K562 (cell line): ENCODE data around the gene CAMK2B. TPM values are rescaled to one million over a fixed set of nuclear protein-coding genes. Genes with fewer than 3 reads are reported as not detected.

ENCODE experiments used
- ATAC-seq: fragments of 200-7000 bp; cut with Tn5 transposase; 3 replicates; pipeline ENCODE4 v1.9.1; 2020; ENCODE audit warnings: moderate library complexity
- BruUV-seq: library from RNA; stranded (reverse); fragments of 400-500 nt; replicated peaks from 2 replicates; lab custom pipeline; 2021; lab: Mats Ljungman, UMichigan
- CTCF ChIA-PET: fragments of 300-600 bp; formaldehyde crosslinking; extraction: SDS; loops from one replicate; lab custom pipeline; 2021; ENCODE audit warnings: low intra/inter-chr PET ratio; lab: Yijun Ruan, JAX
- POLR2A ChIA-PET: fragments of 300-600, 350-650 bp; sonication (Branson Sonifier 250); formaldehyde crosslinking; extraction: SDS; loops from one replicate; lab custom pipeline; 2021; ENCODE audit warnings: antibody characterized with exemption, inconsistent platforms; lab: Yijun Ruan, JAX
- DNase-seq, 4 experiments: peaks; one replicate each; pipeline versions ENCODE4 v3.0.0 to v3.0.0-alpha.2; 2011 to 2018; ENCODE audit warnings: low spot score in 3 of 4, mixed read lengths in 3 of 4; ENCODE audit errors: extremely low read depth in 1 of 4
- FAIRE-seq: peaks from 2 replicates; lab custom pipeline; 2011; peaks lifted over from hg19 to GRCh38; lab: Jason Lieb, UNC
- H2AFZ ChIP-seq: 2 replicates; pipeline ENCODE4 v1.6.0; 2011; ENCODE audit warnings: low read depth, low read length, control low read depth, inconsistent platforms
- H3K27ac ChIP-seq: fragments of 200-600 bp; 3 replicates; pipeline ENCODE4 v1.8.0; 2011; ENCODE audit warnings: low read depth, mild to moderate bottlenecking, control low read depth, inconsistent platforms, low read length, moderate library complexity, mixed read lengths; ENCODE audit errors: extremely low read depth
- H3K27me3 ChIP-seq, 2 experiments: fragments of 300-600 bp in 1 of 2; 2 replicates in 1 of 2; 3 replicates in 1 of 2; pipeline versions ENCODE4 v1.6.0 to v1.8.0; 2011; ENCODE audit warnings: inconsistent platforms in 2 of 2, low read length in 2 of 2, mild to moderate bottlenecking in 1 of 2, mixed read lengths in 1 of 2, moderate library complexity in 1 of 2; ENCODE audit not compliant: control insufficient read depth in 2 of 2, insufficient read depth in 2 of 2
- H3K36me3 ChIP-seq: fragments of 300-600 bp; 3 replicates; pipeline ENCODE4 v1.8.0; 2011; ENCODE audit warnings: mild to moderate bottlenecking, low read length, inconsistent platforms; ENCODE audit not compliant: control insufficient read depth, insufficient read depth
- H3K4me1 ChIP-seq, 2 experiments: fragments of 200-600 bp in 1 of 2; replicated peaks in 1 of 2; 2 replicates in 1 of 2; 3 replicates in 1 of 2; pipeline versions ENCODE4 v1.5.1 to v1.8.0; 2011; ENCODE audit warnings: inconsistent platforms in 2 of 2, low read length in 2 of 2, mild to moderate bottlenecking in 1 of 2, mixed read lengths in 1 of 2, moderate library complexity in 1 of 2; ENCODE audit not compliant: control insufficient read depth in 2 of 2, insufficient read depth in 2 of 2
- H3K4me2 ChIP-seq: 2 replicates; pipeline ENCODE4 v1.6.1; 2011; ENCODE audit warnings: low read length, control low read depth, inconsistent platforms, mixed read lengths; ENCODE audit not compliant: insufficient read depth
- H3K4me3 ChIP-seq: fragments of 200-600 bp; sonication (generic), shearing (Covaris generic); 2 replicates; pipeline ENCODE4 v1.5.1; 2016; ENCODE audit warnings: control low read depth, inconsistent platforms
- H3K79me2 ChIP-seq: fragments of 200-600 bp; 3 replicates; pipeline ENCODE4 v1.8.0; 2011; ENCODE audit warnings: low read length, inconsistent platforms; ENCODE audit not compliant: control insufficient read depth, insufficient read depth
- H3K9ac ChIP-seq, 2 experiments: 2 replicates each; pipeline versions ENCODE4 v1.6.0 to v1.6.1; 2011; ENCODE audit warnings: low read depth in 2 of 2, low read length in 2 of 2, control low read depth in 1 of 2, inconsistent platforms in 1 of 2, mild to moderate bottlenecking in 1 of 2, mixed read lengths in 1 of 2; ENCODE audit not compliant: insufficient read depth in 1 of 2
- H3K9me1 ChIP-seq: one replicate; pipeline ENCODE4 v1.6.0; 2011; ENCODE audit warnings: inconsistent platforms, mild to moderate bottlenecking, low read length, moderate library complexity; ENCODE audit not compliant: control insufficient read depth, insufficient read depth
- H3K9me3 ChIP-seq: replicated peaks from 2 replicates; pipeline ENCODE4 v1.5.1; 2011; ENCODE audit warnings: low read depth, low read length, inconsistent platforms; ENCODE audit not compliant: control insufficient read depth, insufficient read depth
- H4K20me1 ChIP-seq: replicated peaks from 2 replicates; pipeline ENCODE4 v1.6.1; 2011; ENCODE audit warnings: low read length, inconsistent platforms, mixed read lengths; ENCODE audit not compliant: control insufficient read depth, insufficient read depth
- ARID3A ChIP-seq: IDR thresholded peaks from 2 replicates; pipeline ENCODE4 v1.6.1; 2012; ENCODE audit warnings: low read depth, low read length, improper control_type of control experiment, borderline replicate concordance
- BACH1 ChIP-seq: fragments of 200-800 bp; sonication (Bioruptor generic); IDR thresholded peaks from 2 replicates; pipeline ENCODE4 v1.6.1; 2016; ENCODE audit warnings: missing genetic modification characterization, missing compliant biosample characterization
- HMG20A ChIP-seq: fragments of 450-650 bp; formaldehyde crosslinking; conservative IDR thresholded peaks from 2 replicates; pipeline ENCODE4 v1.4.0; 2020; ENCODE audit warnings: mild to moderate bottlenecking, mixed read lengths
- MXD1 ChIP-seq: fragments of 250-450 bp; sonication (Bioruptor Pico); IDR thresholded peaks from 2 replicates; pipeline ENCODE4 v1.8.0; 2021; ENCODE audit warnings: borderline replicate concordance, mild to moderate bottlenecking, moderate library complexity; ENCODE audit not compliant: poor library complexity, severe bottlenecking
- NFYB ChIP-seq: IDR thresholded peaks from 2 replicates; pipeline ENCODE4 v1.6.1; 2011; ENCODE audit warnings: mild to moderate bottlenecking, moderate library complexity; ENCODE audit not compliant: insufficient read length; ENCODE audit errors: extremely low read depth
- RAD51 ChIP-seq: fragments of 450-650 bp; IDR thresholded peaks from 2 replicates; pipeline ENCODE4 v1.7.1; 2016; ENCODE audit warnings: low read depth, mild to moderate bottlenecking, borderline replicate concordance
- SRSF1 ChIP-seq: fragments of 200-400 bp; formaldehyde crosslinking; IDR thresholded peaks from 2 replicates; pipeline ENCODE4 v1.6.1; 2017; ENCODE audit warnings: mild to moderate bottlenecking, low read depth, low read length, moderate library complexity
- USF1 ChIP-seq: sonication (generic); formaldehyde crosslinking; IDR thresholded peaks from 2 replicates; pipeline ENCODE4 v1.9.0; 2022; ENCODE audit warnings: mild to moderate bottlenecking, missing genetic modification reagents
- XRCC4 ChIP-seq: IDR thresholded peaks from one replicate; pipeline ENCODE4 v1.6.1; 2011; ENCODE audit not compliant: insufficient read depth, insufficient read length; ENCODE audit errors: extremely low read depth
- ZC3H4 ChIP-seq: sonication (generic); formaldehyde crosslinking; IDR thresholded peaks from 2 replicates; pipeline ENCODE4 v1.9.0; 2021; ENCODE audit warnings: missing genetic modification reagents, borderline replicate concordance
- ZNF263 ChIP-seq: sonication (generic); formaldehyde crosslinking; IDR thresholded peaks from 2 replicates; pipeline ENCODE4 v1.8.0; 2022; ENCODE audit warnings: mild to moderate bottlenecking, missing genetic modification reagents, borderline replicate concordance
- ZNF311 ChIP-seq: fragments of 250-450 bp; sonication (Bioruptor Pico); IDR thresholded peaks from 2 replicates; pipeline ENCODE4 v1.4.0; 2020; ENCODE audit warnings: mild to moderate bottlenecking, moderate library complexity
- WGBS: fragments of 100-300 bp; shearing (Covaris generic); methylation state at CpG from one replicate; pipeline ENCODE4 v1.1.6; 2016; ENCODE audit warnings: low coverage, mixed read lengths; ENCODE audit not compliant: insufficient coverage; ENCODE audit errors: missing lambda C conversion rate; 5-methylcytosine and 5-hydroxymethylcytosine counted together
- in situ Hi-C: fragments of 300-500 bp; cut with MboI; formaldehyde crosslinking; loops from 4 replicates; pipeline ENCODE4 v1.15.0; 2018; ENCODE audit warnings: inconsistent platforms, mixed read lengths
- intact Hi-C: fragments of 100-400 bp; cut with micrococcal nuclease; formaldehyde crosslinking; loops from 2 replicates; pipeline ENCODE4 v1.14.2; 2022
- polyA plus RNA-seq, 8 experiments: library from polyadenylated mRNA; depleted of rRNA in 4 of 8; stranded (reverse) in 5 of 8; unstranded in 3 of 8; fragments of >200 nt; fragmentation: Nextera tagmentation in 2 of 8; fragmentation: Illumina TruSeq in 1 of 8; extraction: Ambion mirVana in 2 of 8; extraction: Trizol in 1 of 8; gene quantifications; 2 replicates each; pipeline versions ENCODE4 v1.2.1 to v1.2.3, GENCODE V29; 2011 to 2014; ENCODE audit warnings: inconsistent platforms in 1 of 8, missing spikeins in 1 of 8
- total RNA-seq, 7 experiments: library from RNA; depleted of rRNA in 6 of 7; stranded (reverse); fragments of >200 nt in 6 of 7; fragmentation: Illumina TruSeq in 2 of 7; extraction: Trizol in 2 of 7; gene quantifications; 2 replicates each; pipeline versions ENCODE4 v1.2.1 to v1.2.3, GENCODE V29; 2011 to 2021; ENCODE audit warnings: low replicate concordance in 1 of 7
- TF ChIP-seq, protein P1 (sequence below): sonication (generic); formaldehyde crosslinking; IDR thresholded peaks from 2 replicates; pipeline ENCODE4 v1.8.0; 2022; ENCODE audit warnings: missing genetic modification reagents, mild to moderate bottlenecking, borderline replicate concordance

Gene CAMK2B
- total and polyA plus RNA-seq, 9 of the 15 experiments (the other 6 are each of a cell fraction or from before 2014, with no cell fraction given), result 0.04 to 0.09 (median 0.05) TPM; not detected in 4

- TF ChIP-seq NFYB (peak; percentile 5), RAD51 (peak; percentile 45; the same call in 1 of the 2 replicates), HMG20A (CRISPR knock-in tag) (no peak), XRCC4 (no peak), USF1 (CRISPR knock-in tag) (peak; percentile 74)
- TF ChIP-seq, all 486 proteins: peak for 4
These were observed 132.2 kb downstream of the CAMK2B start (continued) for GRCh38 chr7:44193011-44193802.

DNA sequence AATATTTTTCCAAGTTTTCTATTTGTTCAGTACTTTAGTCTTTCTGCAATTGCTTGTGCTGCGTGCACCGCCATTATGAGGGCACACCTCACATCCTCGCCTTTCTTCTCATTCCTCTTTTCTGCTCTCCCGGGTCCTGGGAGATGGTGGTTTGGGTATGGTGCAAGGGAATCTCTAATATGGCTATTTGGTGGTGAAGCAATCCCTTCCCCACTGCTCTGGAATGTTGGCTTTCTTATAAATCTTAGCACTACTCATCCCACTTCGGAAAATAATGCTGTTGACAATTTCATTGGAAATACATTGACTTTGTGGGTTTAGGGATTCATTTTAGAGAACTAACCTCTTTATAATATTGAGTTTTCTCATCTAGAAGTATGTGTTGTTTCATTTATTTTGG, 134.2 kb downstream of the CAMK2B start:
- in situ Hi-C loops (no loop called here), intact Hi-C loops (no loop called here)
- Histone ChIP-seq H3K27me3 (0 out of 5 replicates have a peak, but pooled peaks cover 0 to 23% of the 10 kb centered on the region in 2 experiments), H4K20me1 (no peaks in the 10 kb centered on the region), H3K79me2 (no peaks in the 10 kb centered on the region), H3K36me3 (no peaks in the 10 kb centered on the region), H3K27ac (no peak overlapping the region), H3K4me2 (no peak overlapping the region), H3K9me3 (no peaks in the 10 kb centered on the region), H3K9ac (no peak overlapping the region), H2AFZ (no peak overlapping the region), H3K4me1 (peaks cover 0 to 7% of the 10 kb centered on the region in 2 experiments; a peak in 2 of 5 replicates), H3K9me1 (no peaks in the 10 kb centered on the region), H3K4me3 (no peak overlapping the region)
- 67% methylated on average over 5 of the region's 5 CpGs for WGBS
- DNase-seq, result no peak
- no peak for FAIRE-seq
- ChIA-PET CTCF (no interaction called here), POLR2A (no interaction called here)
- no TSS peak for BruUV-seq
- no peak for ATAC-seq
- TF ChIP-seq ZNF311 (no peak), SRSF1 (no peak), ARID3A (no peak), MXD1 (no peak), ZNF263 (CRISPR knock-in tag) (no peak), ZC3H4 (no peak), BACH1 (tag) (no peak)
- TF ChIP-seq, protein P1, sequence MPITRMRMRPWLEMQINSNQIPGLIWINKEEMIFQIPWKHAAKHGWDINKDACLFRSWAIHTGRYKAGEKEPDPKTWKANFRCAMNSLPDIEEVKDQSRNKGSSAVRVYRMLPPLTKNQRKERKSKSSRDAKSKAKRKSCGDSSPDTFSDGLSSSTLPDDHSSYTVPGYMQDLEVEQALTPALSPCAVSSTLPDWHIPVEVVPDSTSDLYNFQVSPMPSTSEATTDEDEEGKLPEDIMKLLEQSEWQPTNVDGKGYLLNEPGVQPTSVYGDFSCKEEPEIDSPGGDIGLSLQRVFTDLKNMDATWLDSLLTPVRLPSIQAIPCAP (CRISPR knock-in tag), result no peak
